ENCODE measurements around the gene MFAP2.

DNA sequence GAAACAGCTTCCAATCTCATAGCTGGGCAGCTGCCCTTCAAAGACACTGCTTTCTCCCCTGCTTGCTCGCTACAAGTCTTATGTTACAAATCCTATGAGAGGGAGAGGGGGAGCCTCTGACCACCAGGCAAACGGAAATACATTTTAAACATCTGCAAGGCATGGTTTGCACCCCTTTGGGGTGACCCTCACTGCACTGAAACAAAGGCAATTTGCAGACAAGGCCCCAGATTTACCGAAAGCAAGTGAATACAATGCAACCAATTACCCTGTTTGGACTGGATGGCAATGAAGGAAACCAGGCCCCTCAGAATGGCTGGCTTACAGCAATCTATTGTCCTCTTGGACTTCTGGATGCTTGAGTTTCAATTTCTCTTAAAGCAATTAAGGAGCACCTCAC is 43.2 kb upstream of the MFAP2 start:
- TF ChIP-seq, protein P1, sequence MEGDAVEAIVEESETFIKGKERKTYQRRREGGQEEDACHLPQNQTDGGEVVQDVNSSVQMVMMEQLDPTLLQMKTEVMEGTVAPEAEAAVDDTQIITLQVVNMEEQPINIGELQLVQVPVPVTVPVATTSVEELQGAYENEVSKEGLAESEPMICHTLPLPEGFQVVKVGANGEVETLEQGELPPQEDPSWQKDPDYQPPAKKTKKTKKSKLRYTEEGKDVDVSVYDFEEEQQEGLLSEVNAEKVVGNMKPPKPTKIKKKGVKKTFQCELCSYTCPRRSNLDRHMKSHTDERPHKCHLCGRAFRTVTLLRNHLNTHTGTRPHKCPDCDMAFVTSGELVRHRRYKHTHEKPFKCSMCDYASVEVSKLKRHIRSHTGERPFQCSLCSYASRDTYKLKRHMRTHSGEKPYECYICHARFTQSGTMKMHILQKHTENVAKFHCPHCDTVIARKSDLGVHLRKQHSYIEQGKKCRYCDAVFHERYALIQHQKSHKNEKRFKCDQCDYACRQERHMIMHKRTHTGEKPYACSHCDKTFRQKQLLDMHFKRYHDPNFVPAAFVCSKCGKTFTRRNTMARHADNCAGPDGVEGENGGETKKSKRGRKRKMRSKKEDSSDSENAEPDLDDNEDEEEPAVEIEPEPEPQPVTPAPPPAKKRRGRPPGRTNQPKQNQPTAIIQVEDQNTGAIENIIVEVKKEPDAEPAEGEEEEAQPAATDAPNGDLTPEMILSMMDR (IDR thresholded peaks at IDR 0.05) = no peak
- no peak for TF ChIP-seq POLR2A (IDR thresholded peaks at IDR 0.05)
